GM19238 (cell line): ENCODE measurements around the gene JSRP1.

ENCODE experiments used
- DNase-seq: peaks from one replicate; pipeline ENCODE4 v3.0.0; 2011; ENCODE audit warnings: low spot score; ENCODE audit not compliant: insufficient read length

Gene JSRP1

GRCh38 chr19:2233601-2234280 is 22.5 kb downstream of the JSRP1 start:
- no peak for DNase-seq

- DNase-seq = no peak
Observed at GRCh38 chr19:2232286-2233151, 23.7 kb downstream of the JSRP1 start.

- no peak for DNase-seq
Observed at GRCh38 chr19:2231621-2232221, 24.5 kb downstream of the JSRP1 start.

GRCh38 chr19:2230807-2231533 is 25.2 kb downstream of the JSRP1 start:
- DNase-seq = no peak

- no peak for DNase-seq
Observed at GRCh38 chr19:2230033-2230531, 26.1 kb downstream of the JSRP1 start.

GRCh38 chr19:2229103-2230032 is 26.8 kb downstream of the JSRP1 start:
- no peak for DNase-seq

GRCh38 chr19:2228157-2229030 is 27.8 kb downstream of the JSRP1 start:
- no peak for DNase-seq

- no peak for DNase-seq
Observed at GRCh38 chr19:2227415-2228156, 28.6 kb downstream of the JSRP1 start.

GRCh38 chr19:2226840-2227360 is 29.3 kb downstream of the JSRP1 start:
- DNase-seq = no peak

GRCh38 chr19:2226051-2226839 is 30.0 kb downstream of the JSRP1 start:
- DNase-seq = no peak

- DNase-seq = no peak
Observed at GRCh38 chr19:2225415-2226050, 30.7 kb downstream of the JSRP1 start.

GRCh38 chr19:2224754-2225349 is 31.4 kb downstream of the JSRP1 start:
- DNase-seq = no peak

- peak; percentile 67 for DNase-seq
Observed at GRCh38 chr19:2223959-2224358, 32.3 kb downstream of the JSRP1 start.

GRCh38 chr19:2223391-2223790 is 32.8 kb downstream of the JSRP1 start:
- DNase-seq = no peak

- DNase-seq = no peak
Observed at GRCh38 chr19:2221918-2222317, 34.3 kb downstream of the JSRP1 start.

GRCh38 chr19:2221250-2221831 is 34.9 kb downstream of the JSRP1 start:
- no peak for DNase-seq
